ENCODE results near the gene CDH26. TPM values are rescaled to one million over a fixed set of nuclear protein-coding genes. Genes with fewer than 3 reads are reported as not detected.

CDH26 gene
- total and polyA plus RNA-seq, 9 of the 15 experiments (the other 6 are each of a cell fraction or from before 2014, with no cell fraction given) = 0.07 to 0.13 (median 0.10) TPM; not detected in 4

DNA sequence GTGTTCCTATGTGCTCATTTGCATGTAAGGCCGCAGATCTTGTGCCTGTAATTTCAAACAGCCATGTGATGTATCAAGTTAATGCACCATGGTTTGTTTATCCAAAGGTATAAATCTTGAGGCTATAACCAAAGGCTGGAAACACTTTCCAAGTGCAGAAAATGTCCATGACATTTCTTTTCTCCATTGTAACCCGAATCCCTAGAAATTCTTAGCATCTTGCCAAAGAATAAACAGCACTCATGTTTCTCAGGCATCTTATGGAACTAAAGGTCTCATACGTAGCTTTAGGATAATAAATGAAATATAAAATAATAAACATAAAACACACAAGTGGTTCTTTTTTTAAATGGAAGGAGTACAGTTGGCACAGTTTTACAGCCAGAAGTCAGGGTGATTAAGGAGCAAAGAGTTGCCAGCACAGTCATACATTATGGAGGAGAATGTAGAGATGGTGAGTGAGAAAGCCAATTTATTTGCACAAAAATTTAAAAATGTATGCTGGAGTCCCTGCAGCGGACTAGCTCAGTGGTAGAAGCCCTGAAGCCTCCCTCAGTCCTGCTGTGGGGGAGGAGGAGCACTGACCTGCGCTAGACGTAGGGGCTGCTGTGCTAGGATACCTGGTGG lies 18.0 kb downstream of the CDH26 start:
- BruUV-seq (replicated peaks) = no TSS peak
- Histone ChIP-seq H3K9ac (ENCODE audit: insufficient read depth in 1 of 2, low read depth in 2 of 2, low read length in 2 of 2) (no peak overlapping the region), H3K9me3 (replicated peaks; ENCODE audit: control insufficient read depth, insufficient read depth, low read depth, low read length) (no peaks in the 10 kb centered on the region), H3K36me3 (ENCODE audit: control insufficient read depth, insufficient read depth, low read length) (no peaks in the 10 kb centered on the region), H3K27ac (ENCODE audit: extremely low read depth, low read depth, low read length) (no peak overlapping the region), H3K4me3 (no peak overlapping the region), H3K4me1 (replicated peaks in 1 of 2; ENCODE audit: control insufficient read depth in 2 of 2, insufficient read depth in 2 of 2, low read length in 2 of 2) (no peaks in the 10 kb centered on the region), H3K27me3 (ENCODE audit: control insufficient read depth in 2 of 2, insufficient read depth in 2 of 2, low read length in 2 of 2) (no peaks in the 10 kb centered on the region; a peak in 1 of 5 replicates), H2AFZ (ENCODE audit: low read depth, low read length) (no peak overlapping the region), H3K4me2 (ENCODE audit: insufficient read depth, low read length) (no peak overlapping the region), H3K79me2 (ENCODE audit: control insufficient read depth, insufficient read depth, low read length) (no peaks in the 10 kb centered on the region), H4K20me1 (replicated peaks; ENCODE audit: control insufficient read depth, insufficient read depth, low read length) (no peaks in the 10 kb centered on the region), H3K9me1 (ENCODE audit: control insufficient read depth, insufficient read depth, low read length) (no peaks in the 10 kb centered on the region)
- intact Hi-C loops (cut with micrococcal nuclease) = no loop called here
- in situ Hi-C loops (cut with MboI) = no loop called here
- ChIA-PET CTCF (ENCODE audit: low intra/inter-chr PET ratio) (interaction anchor here (0.5 kb wide), 1 partner anchor 305 kb away, joined by 3 read pairs; no protein-coding TSS in a partner anchor), POLR2A (no interaction called here)
- DNase-seq (ENCODE audit: extremely low read depth in 1 of 4, low spot score in 3 of 4) (no peak), ATAC-seq (no peak), FAIRE-seq (no peak)
- WGBS (ENCODE audit: insufficient coverage, low coverage, missing lambda C conversion rate) = 2% methylated on average over 6 of the region's 6 CpGs
- TF ChIP-seq THRA (IDR thresholded peaks at IDR 0.05) = no peak
- no peak for TF ChIP-seq ZSCAN29 (IDR thresholded peaks at IDR 0.05)
- no peak for TF ChIP-seq E2F5 (CRISPR knock-in tag; IDR thresholded peaks at IDR 0.05)
- TF ChIP-seq, protein P1, sequence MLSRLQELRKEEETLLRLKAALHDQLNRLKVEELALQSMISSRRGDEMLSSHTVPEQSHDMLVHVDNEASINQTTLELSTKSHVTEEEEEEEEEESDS (CRISPR knock-in tag; IDR thresholded peaks at IDR 0.05) = no peak
- TF ChIP-seq ZNF780A (CRISPR knock-in tag; IDR thresholded peaks at IDR 0.05) = no peak
- TF ChIP-seq, protein P2, sequence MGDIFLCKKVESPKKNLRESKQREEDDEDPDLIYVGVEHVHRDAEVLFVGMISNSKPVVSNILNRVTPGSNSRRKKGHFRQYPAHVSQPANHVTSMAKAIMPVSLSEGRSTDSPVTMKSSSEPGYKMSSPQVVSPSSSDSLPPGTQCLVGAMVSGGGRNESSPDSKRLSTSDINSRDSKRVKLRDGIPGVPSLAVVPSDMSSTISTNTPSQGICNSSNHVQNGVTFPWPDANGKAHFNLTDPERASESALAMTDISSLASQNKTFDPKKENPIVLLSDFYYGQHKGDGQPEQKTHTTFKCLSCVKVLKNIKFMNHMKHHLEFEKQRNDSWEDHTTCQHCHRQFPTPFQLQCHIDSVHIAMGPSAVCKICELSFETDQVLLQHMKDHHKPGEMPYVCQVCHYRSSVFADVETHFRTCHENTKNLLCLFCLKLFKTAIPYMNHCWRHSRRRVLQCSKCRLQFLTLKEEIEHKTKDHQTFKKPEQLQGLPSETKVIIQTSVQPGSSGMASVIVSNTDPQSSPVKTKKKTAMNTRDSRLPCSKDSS (IDR thresholded peaks at IDR 0.05; ENCODE audit: low read depth, partially characterized antibody) = no peak
- no peak for TF ChIP-seq ZNF384 (IDR thresholded peaks at IDR 0.05; ENCODE audit: low read depth, low read length)
- TF ChIP-seq ZFPM2 (CRISPR knock-in tag; IDR thresholded peaks at IDR 0.05) = no peak
- no peak for TF ChIP-seq NR2C1 (IDR thresholded peaks at IDR 0.05)
- TF ChIP-seq NR2C1 (tag; IDR thresholded peaks at IDR 0.05) = no peak
- TF ChIP-seq ZNF277 (CRISPR knock-in tag; IDR thresholded peaks at IDR 0.05; ENCODE audit: borderline replicate concordance) = no peak
- TF ChIP-seq CEBPB (tag; IDR thresholded peaks at IDR 0.05) = no peak
- TF ChIP-seq, protein P3, sequence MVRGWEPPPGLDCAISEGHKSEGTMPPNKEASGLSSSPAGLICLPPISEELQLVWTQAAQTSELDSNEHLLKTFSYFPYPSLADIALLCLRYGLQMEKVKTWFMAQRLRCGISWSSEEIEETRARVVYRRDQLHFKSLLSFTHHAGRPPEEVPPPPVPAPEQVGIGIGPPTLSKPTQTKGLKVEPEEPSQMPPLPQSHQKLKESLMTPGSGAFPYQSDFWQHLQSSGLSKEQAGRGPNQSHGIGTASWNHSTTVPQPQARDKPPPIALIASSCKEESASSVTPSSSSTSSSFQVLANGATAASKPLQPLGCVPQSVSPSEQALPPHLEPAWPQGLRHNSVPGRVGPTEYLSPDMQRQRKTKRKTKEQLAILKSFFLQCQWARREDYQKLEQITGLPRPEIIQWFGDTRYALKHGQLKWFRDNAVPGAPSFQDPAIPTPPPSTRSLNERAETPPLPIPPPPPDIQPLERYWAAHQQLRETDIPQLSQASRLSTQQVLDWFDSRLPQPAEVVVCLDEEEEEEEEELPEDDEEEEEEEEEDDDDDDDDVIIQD (CRISPR knock-in tag; IDR thresholded peaks at IDR 0.05) = no peak
- TF ChIP-seq PML (IDR thresholded peaks at IDR 0.05; ENCODE audit: low read length) = no peak
- TF ChIP-seq ZNF696 (CRISPR knock-in tag; conservative IDR thresholded peaks at IDR 0.05) = no peak
